ENCODE data around the gene DOCK3. TPM values are rescaled to one million over a fixed set of nuclear protein-coding genes. Genes with fewer than 3 reads are reported as not detected.
"Not testable (repeated sequence)": the region's sequence is repeated elsewhere in the genome, so short reads cannot be mapped to it uniquely, and the experiment has no call there.

The DOCK3 gene
- total and polyA plus RNA-seq, 2 donors (not counting 3 experiments of a cell fraction or from before 2014, with no cell fraction given) = 0.08 to 0.13 TPM

GRCh38 chr3:50913260-50913659 lies 238.5 kb downstream of the DOCK3 start:
- no peaks in the 10 kb centered on the region for H3K27me3 ChIP-seq (ENCODE audit: control insufficient read depth in 2 of 2, insufficient read depth in 2 of 2, low read length in 2 of 2)
- BruUV-seq (replicated peaks) = no TSS peak
- H4K20me1 ChIP-seq (replicated peaks; ENCODE audit: control insufficient read depth, extremely low read depth, insufficient read depth, low read length) = no peaks in the 10 kb centered on the region
- no peaks in the 10 kb centered on the region for H3K4me1 ChIP-seq (ENCODE audit: control insufficient read depth, extremely low read depth, insufficient read depth, low read length)
- intact Hi-C loops (cut with micrococcal nuclease) = no loop called here
- no peaks in the 10 kb centered on the region for H3K36me3 ChIP-seq (ENCODE audit: control insufficient read depth in 2 of 2, extremely low read depth in 1 of 2, insufficient read depth in 2 of 2, low read length in 2 of 2)
- CTCF ChIA-PET = no interaction called here
- DNase-seq (ENCODE audit: low read depth, low spot score) = no peak
- no peak for FAIRE-seq
- TF ChIP-seq POLR2AphosphoS5 (IDR thresholded peaks at IDR 0.05; ENCODE audit: insufficient read depth, low read depth, low read length) (no peak), CTCF (IDR thresholded peaks at IDR 0.05; ENCODE audit: extremely low read depth in 1 of 2, insufficient read depth in 1 of 2, low read depth in 1 of 2, low read length in 2 of 2) (no peak), EZH2 (IDR thresholded peaks at IDR 0.05; ENCODE audit: borderline replicate concordance, low read depth, low read length, severe bottlenecking) (no peak), FOS (IDR thresholded peaks at IDR 0.05; ENCODE audit: borderline replicate concordance, insufficient read depth, low read length) (no peak), GATA2 (IDR thresholded peaks at IDR 0.05; ENCODE audit: insufficient read depth, insufficient read length, low read depth, low read length) (no peak), POLR2A (IDR thresholded peaks at IDR 0.05; ENCODE audit: low read depth, low read length) (no peak), JUN (IDR thresholded peaks at IDR 0.05; ENCODE audit: borderline replicate concordance, insufficient read depth, insufficient read length, low read depth) (no peak), MYC (IDR thresholded peaks at IDR 0.05; ENCODE audit: low read depth, low read length) (no peak)
- TF ChIP-seq, protein P1, sequence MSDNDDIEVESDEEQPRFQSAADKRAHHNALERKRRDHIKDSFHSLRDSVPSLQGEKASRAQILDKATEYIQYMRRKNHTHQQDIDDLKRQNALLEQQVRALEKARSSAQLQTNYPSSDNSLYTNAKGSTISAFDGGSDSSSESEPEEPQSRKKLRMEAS (IDR thresholded peaks at IDR 0.05; ENCODE audit: insufficient read depth, insufficient read length) = no peak
- no peak overlapping the region for H3K27ac ChIP-seq (ENCODE audit: insufficient read depth, low read depth, low read length)
- no peaks in the 10 kb centered on the region for H3K79me2 ChIP-seq (ENCODE audit: control insufficient read depth, insufficient read depth, low read length)
- POLR2A ChIA-PET = no interaction called here
- H3K9me1 ChIP-seq (replicated peaks; ENCODE audit: control insufficient read depth, extremely low read depth, insufficient read depth, low read length) = no peaks in the 10 kb centered on the region
- H3K9ac ChIP-seq (replicated peaks; ENCODE audit: extremely low read depth, insufficient read depth, low read length) = no peak overlapping the region
- H3K9me3 ChIP-seq (replicated peaks; ENCODE audit: control insufficient read depth, insufficient read depth, low read length) = no peaks in the 10 kb centered on the region
- dilution Hi-C loops (cut with MboI; ENCODE audit: extremely low pct_ligation_motif_present, low sequenced_read_pairs) = no loop called here
- H3K4me3 ChIP-seq (replicated peaks in 1 of 3; ENCODE audit: insufficient read depth in 1 of 3, low read depth in 1 of 3, low read length in 3 of 3) = no peak overlapping the region
- H3K4me2 ChIP-seq (ENCODE audit: insufficient read depth, low read length) = no peak overlapping the region
- H2AFZ ChIP-seq (ENCODE audit: low read depth, low read length) = no peak overlapping the region

DNA sequence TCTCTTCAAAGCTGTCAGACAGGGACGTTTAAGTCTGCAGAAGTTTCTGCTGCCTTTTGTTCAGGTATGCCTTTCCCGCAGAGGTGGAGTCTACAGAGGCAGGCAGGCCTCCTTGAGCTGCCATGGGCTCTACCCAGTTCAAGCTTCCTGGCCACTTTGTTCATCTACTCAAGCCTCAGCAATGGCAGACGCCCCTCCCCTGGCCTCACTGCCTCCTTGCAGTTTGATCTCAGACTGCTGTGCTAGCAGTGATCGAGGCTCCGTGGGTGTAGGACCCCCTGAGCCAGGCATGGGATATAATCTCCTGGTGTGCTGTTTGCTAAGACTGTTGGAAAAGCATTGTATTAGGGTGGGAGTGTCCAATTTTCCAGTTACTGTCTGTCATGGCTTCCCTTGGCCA lies 247.3 kb downstream of the DOCK3 start:
- H3K4me3 ChIP-seq (replicated peaks in 1 of 3; ENCODE audit: insufficient read depth in 1 of 3, low read depth in 1 of 3, low read length in 3 of 3); H3K27me3 ChIP-seq (ENCODE audit: control insufficient read depth in 2 of 2, insufficient read depth in 2 of 2, low read length in 2 of 2); DNase-seq (ENCODE audit: low read depth, low spot score); H3K27ac ChIP-seq (ENCODE audit: insufficient read depth, low read depth, low read length); dilution Hi-C loops (cut with MboI; ENCODE audit: extremely low pct_ligation_motif_present, low sequenced_read_pairs); H3K4me2 ChIP-seq (ENCODE audit: insufficient read depth, low read length); H3K36me3 ChIP-seq (ENCODE audit: control insufficient read depth in 2 of 2, extremely low read depth in 1 of 2, insufficient read depth in 2 of 2, low read length in 2 of 2); H3K9ac ChIP-seq (replicated peaks; ENCODE audit: extremely low read depth, insufficient read depth, low read length); FAIRE-seq; H3K9me1 ChIP-seq (replicated peaks; ENCODE audit: control insufficient read depth, extremely low read depth, insufficient read depth, low read length); BruUV-seq (replicated peaks); H4K20me1 ChIP-seq (replicated peaks; ENCODE audit: control insufficient read depth, extremely low read depth, insufficient read depth, low read length); H3K79me2 ChIP-seq (ENCODE audit: control insufficient read depth, insufficient read depth, low read length); CTCF ChIA-PET; intact Hi-C loops (cut with micrococcal nuclease); POLR2A ChIA-PET; H2AFZ ChIP-seq (ENCODE audit: low read depth, low read length); H3K4me1 ChIP-seq (ENCODE audit: control insufficient read depth, extremely low read depth, insufficient read depth, low read length); H3K9me3 ChIP-seq (replicated peaks; ENCODE audit: control insufficient read depth, insufficient read depth, low read length): not testable (repeated sequence)

Data from endothelial cell of umbilical vein (primary cell).